Measurements from ENCODE around the gene CAMSAP1.

Gene CAMSAP1

DNA sequence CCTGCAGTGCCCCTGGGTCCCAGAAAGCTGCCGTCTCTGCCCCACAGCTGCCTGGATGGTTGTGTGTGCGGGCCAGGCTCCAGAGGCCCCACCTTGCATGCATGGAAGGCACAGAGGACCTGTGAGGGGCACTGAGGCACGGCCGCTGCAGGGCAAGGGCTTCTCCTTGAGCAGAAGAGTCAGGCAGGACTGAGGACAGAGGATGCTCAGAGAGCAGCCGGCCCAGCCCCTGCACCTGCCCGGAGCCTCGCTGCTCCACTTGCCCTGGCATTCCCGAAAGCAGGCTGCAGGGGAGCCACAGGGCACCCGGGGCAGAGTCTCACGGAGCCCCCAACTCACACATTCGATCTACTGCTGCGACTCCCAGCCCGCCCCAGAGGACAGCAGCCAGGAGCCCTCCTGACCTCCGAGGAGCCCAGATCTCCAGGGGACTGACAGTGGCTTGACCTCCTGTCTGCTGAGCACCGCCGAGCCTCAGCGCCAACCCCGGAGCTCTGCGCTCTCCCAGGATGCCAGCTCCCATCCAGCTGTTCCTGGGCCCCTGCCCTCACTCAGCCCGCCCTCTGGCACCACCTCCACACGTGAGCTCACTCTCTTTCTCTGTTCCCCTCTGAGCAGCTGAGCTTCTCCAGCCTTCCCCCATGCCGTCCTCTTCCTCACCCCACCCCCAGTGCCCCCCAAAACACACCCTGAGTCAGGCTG is 110.4 kb downstream of the CAMSAP1 start:
- in situ Hi-C loops (cut with HindIII; ENCODE audit: low sequenced_read_pairs): no loop called here
- TF ChIP-seq, protein P1, sequence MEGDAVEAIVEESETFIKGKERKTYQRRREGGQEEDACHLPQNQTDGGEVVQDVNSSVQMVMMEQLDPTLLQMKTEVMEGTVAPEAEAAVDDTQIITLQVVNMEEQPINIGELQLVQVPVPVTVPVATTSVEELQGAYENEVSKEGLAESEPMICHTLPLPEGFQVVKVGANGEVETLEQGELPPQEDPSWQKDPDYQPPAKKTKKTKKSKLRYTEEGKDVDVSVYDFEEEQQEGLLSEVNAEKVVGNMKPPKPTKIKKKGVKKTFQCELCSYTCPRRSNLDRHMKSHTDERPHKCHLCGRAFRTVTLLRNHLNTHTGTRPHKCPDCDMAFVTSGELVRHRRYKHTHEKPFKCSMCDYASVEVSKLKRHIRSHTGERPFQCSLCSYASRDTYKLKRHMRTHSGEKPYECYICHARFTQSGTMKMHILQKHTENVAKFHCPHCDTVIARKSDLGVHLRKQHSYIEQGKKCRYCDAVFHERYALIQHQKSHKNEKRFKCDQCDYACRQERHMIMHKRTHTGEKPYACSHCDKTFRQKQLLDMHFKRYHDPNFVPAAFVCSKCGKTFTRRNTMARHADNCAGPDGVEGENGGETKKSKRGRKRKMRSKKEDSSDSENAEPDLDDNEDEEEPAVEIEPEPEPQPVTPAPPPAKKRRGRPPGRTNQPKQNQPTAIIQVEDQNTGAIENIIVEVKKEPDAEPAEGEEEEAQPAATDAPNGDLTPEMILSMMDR (IDR thresholded peaks at IDR 0.05; ENCODE audit: low read depth, low read length): no peak
- no peak overlapping the region for H3K4me3 ChIP-seq (ENCODE audit: low read depth, low read length)
- no peak for DNase-seq (ENCODE audit: low read depth, low spot score)

DNA sequence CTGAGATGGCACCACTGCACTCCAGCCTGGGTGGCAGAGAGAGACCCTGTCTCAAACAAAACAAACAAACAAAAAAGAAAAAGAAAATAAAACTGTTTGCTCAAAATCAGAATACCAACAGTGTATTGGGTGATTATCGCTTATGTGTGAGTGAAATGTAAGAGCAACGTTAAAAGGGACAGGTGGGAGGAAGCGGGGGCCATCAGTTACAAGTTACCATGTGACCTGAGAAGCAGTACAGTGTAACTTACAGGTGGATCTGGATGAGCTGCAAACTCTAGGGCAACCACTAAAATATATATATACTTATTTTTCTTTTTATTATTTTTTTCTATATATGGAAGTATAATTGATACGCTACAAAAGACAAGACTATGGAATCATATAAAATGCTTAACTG is 112.0 kb downstream of the CAMSAP1 start:
- in situ Hi-C loops (cut with HindIII; ENCODE audit: low sequenced_read_pairs): no loop called here
- TF ChIP-seq, protein P1 (IDR thresholded peaks at IDR 0.05; ENCODE audit: low read depth, low read length): no peak
- no peak for DNase-seq (ENCODE audit: low read depth, low spot score)
- H3K4me3 ChIP-seq (ENCODE audit: low read depth, low read length): no peak overlapping the region

DNA sequence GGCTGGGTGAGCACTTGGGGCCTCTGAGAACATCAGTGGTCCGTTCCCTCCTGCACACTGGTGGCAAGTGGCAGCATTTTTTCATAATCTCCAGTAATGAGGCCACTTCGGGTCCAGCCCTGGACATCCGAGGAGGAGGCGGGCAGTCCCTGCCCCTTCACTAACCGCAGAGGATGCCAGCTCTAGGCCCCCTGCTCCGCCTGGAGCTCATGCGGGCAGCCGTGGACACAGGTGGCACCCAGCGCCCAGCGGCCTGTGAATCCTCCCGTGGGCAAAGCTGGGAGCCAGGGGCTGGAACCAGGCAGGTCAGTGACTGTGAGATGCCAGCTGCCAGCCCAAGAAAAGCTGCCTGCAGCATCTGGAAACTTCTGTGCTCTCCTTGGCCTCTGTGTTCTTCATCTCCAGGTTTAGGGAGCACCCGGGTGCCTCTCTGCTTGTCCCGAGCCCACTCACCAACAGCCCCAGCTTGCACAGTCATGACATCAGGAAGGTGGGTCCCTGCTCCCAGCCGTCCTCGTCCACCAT is 112.9 kb downstream of the CAMSAP1 start:
- in situ Hi-C loops (cut with HindIII; ENCODE audit: low sequenced_read_pairs): no loop called here
- no peak overlapping the region for H3K4me3 ChIP-seq (ENCODE audit: low read depth, low read length)
- DNase-seq (ENCODE audit: low read depth, low spot score): no peak
- TF ChIP-seq, protein P1 (IDR thresholded peaks at IDR 0.05; ENCODE audit: low read depth, low read length): no peak

DNA sequence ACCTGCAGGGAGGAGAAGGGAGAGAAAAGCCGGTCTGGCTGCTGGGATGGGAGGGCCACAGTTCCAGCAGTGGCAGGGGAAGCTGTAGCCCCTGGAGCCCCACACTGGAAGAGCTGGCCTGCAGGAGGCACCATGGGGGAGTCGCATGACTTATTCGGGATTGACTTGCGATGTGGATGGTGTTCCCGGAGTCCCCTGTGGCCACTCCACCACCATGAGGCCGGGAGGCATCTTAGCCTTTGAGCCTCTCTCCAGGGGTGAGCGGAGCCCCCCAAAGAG is 113.3 kb downstream of the CAMSAP1 start:
- H3K4me3 ChIP-seq (ENCODE audit: low read depth, low read length): no peak overlapping the region
- TF ChIP-seq, protein P1 (IDR thresholded peaks at IDR 0.05; ENCODE audit: low read depth, low read length): no peak
- no peak for DNase-seq (ENCODE audit: low read depth, low spot score)
- in situ Hi-C loops (cut with HindIII; ENCODE audit: low sequenced_read_pairs): no loop called here

DNA sequence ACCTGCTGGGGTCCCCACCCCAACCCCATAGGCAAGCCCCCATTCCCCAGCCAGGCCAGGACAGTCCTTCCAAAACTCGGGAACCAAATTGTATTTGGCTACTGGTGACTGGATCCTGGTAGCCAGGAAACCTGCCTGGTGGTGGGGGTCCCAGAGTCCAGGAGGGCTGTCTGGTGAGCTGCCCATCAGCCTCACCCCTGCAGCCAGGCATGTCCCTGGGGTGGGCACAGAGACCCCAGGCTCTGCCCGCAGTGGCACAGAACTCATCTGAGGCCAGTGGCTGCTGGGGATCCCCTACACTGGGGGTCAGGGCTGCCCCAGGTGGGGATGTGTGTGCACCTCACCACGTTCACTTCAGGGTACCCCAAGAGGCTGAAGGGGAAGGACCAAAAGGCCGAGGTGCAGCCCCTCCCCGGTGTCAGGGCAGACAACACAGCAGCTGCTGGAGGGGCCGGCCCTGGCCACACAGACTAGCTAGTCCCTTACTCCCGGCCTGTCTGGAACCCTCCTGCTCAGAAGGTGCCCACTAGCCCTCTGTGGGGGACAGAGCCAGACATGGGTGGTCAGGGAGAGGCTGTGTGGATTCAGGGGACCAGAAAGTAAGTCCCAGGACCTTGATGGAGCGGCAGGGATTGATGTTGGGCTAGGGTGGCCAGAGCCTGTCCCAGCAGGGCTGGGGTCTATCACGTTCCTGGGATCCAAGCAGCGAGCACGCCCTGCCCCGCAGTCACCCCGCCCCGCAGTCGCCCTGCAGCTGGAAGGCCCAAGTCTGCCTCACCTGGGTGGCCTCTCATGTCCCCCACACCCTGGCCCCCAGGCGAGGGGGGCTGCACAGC is 113.9 kb downstream of the CAMSAP1 start:
- no peak overlapping the region for H3K4me3 ChIP-seq (ENCODE audit: low read depth, low read length)
- in situ Hi-C loops (cut with HindIII; ENCODE audit: low sequenced_read_pairs): no loop called here
- DNase-seq (ENCODE audit: low read depth, low spot score): no peak
- TF ChIP-seq, protein P1 (IDR thresholded peaks at IDR 0.05; ENCODE audit: low read depth, low read length): no peak

DNA sequence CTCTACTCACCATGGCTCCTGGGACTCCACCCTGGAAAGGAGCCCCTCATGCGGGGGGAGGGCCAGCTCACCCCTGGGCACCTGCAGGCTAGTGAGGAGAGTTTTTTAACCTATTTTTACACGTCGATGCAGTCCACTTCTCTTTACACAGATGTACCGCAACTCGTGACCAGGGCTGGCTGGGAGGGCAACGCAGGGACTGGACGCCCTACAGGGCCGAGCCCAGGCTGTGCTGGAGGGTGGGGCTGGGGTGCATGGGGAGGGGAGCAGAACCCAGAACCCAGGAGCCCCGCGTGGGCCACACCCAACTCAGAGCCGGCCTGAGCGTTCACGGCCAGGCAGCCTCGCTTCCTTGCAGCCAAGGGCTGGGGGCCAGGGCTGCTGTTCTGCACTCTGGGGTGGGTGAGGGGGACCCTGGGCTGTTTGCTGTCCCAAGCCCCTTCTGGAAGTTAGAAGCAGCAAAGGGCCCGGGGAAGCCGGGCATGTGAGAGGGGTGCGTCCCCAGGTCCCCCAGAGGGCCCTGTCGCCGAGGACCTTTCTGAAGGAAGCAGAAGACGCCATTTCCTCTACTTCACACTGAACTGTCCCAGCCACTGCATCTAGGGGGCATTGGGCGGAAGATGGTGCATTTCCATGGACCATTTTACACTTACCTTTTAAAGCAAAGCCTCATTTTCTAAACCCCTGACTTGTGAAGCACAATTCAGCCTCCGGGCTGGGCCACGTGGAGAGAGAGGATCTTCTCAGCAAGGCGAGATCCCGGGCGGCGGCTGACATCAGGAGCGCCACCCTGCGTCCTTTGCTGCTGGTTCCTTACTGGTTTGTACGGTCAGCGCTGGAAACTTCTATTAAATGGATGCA is 114.8 kb downstream of the CAMSAP1 start:
- in situ Hi-C loops (cut with HindIII; ENCODE audit: low sequenced_read_pairs): no loop called here
- no peak for DNase-seq (ENCODE audit: low read depth, low spot score)
- H3K4me3 ChIP-seq (ENCODE audit: low read depth, low read length): no peak overlapping the region
- TF ChIP-seq, protein P1 (IDR thresholded peaks at IDR 0.05; ENCODE audit: low read depth, low read length): no peak
